Ascending aorta (tissue), 2 donors: ENCODE results near the gene RFFL. TPM values are rescaled to one million over a fixed set of nuclear protein-coding genes. Genes with fewer than 3 reads are reported as not detected.

Source experiments
- DNase-seq, 2 donors: peaks; one replicate each; pipeline ENCODE4 v3.0.0-alpha.2; 2019; ENCODE audit warnings: low spot score in 2 of 2
- H3K27ac ChIP-seq, 2 donors: fragments of 200-600 bp; sonication (generic); one replicate each; pipeline ENCODE4 v1.5.1; 2016 to 2017; ENCODE audit warnings: mild to moderate bottlenecking in 1 of 2
- H3K27me3 ChIP-seq: fragments of 200-600 bp; sonication (generic); one replicate; pipeline ENCODE4 v1.5.1; 2017
- H3K36me3 ChIP-seq, 2 donors: fragments of 200-600 bp; sonication (generic); one replicate each; pipeline ENCODE4 v1.5.1; 2016
- H3K4me1 ChIP-seq, 2 donors: fragments of 200-600 bp; sonication (generic); one replicate each; pipeline ENCODE4 v1.5.1; 2016 to 2017; ENCODE audit warnings: mild to moderate bottlenecking in 1 of 2
- H3K4me3 ChIP-seq, 2 donors: fragments of 200-600 bp; sonication (generic); one replicate each; pipeline ENCODE4 v1.5.1; 2016 to 2017; ENCODE audit warnings: mild to moderate bottlenecking in 1 of 2
- H3K9me3 ChIP-seq, 2 donors: fragments of 200-600 bp; sonication (generic); one replicate each; pipeline ENCODE4 v1.5.1; 2016
- intact Hi-C: fragments of 100-400 bp; cut with DNase I; formaldehyde crosslinking; loops from one replicate; pipeline ENCODE4 v1.15.1; 2023
- total RNA-seq: library from RNA; depleted of rRNA; stranded (reverse); fragments of >200 nt; gene quantifications from one replicate; pipeline ENCODE4 v1.1.0, GENCODE V29; 2016
- TF ChIP-seq, protein P1 (sequence below), 3 experiments: fragments of 200-600 bp in 2 of 3; fragments of 450-650 bp in 1 of 3; sonication (generic) in 2 of 3; IDR thresholded peaks; one replicate each; pipeline ENCODE4 v1.5.1; 2016 to 2019; ENCODE audit warnings: antibody characterized with exemption in 3 of 3, mild to moderate bottlenecking in 1 of 3, moderate library complexity in 1 of 3

RFFL gene
- total RNA-seq, 1 donor from 2014 or later, result 20.0 TPM

DNA sequence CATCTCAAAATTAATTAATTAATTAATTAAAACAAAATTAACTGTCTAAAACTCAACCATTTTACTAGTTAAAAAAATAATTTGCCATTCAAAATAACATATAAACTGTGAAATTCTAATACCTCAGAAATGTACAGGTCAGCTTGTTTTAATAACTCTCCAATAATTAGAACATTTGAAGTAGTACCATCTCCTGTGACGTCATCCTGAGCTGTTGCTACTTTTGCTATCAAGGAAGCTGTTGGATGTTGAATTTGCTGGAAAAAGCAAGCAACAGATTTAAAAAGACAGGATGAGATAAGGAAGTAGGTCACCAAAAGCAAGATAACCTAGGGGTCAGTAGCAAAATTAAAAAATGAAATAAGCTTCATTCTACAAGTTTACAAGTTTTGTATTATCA lies 105.1 kb downstream of the RFFL start:
- H3K27me3 ChIP-seq, result no peaks in the 10 kb centered on the region
- no peak overlapping the region for H3K27ac ChIP-seq
- no peak overlapping the region for H3K4me3 ChIP-seq
- TF ChIP-seq, protein P1, sequence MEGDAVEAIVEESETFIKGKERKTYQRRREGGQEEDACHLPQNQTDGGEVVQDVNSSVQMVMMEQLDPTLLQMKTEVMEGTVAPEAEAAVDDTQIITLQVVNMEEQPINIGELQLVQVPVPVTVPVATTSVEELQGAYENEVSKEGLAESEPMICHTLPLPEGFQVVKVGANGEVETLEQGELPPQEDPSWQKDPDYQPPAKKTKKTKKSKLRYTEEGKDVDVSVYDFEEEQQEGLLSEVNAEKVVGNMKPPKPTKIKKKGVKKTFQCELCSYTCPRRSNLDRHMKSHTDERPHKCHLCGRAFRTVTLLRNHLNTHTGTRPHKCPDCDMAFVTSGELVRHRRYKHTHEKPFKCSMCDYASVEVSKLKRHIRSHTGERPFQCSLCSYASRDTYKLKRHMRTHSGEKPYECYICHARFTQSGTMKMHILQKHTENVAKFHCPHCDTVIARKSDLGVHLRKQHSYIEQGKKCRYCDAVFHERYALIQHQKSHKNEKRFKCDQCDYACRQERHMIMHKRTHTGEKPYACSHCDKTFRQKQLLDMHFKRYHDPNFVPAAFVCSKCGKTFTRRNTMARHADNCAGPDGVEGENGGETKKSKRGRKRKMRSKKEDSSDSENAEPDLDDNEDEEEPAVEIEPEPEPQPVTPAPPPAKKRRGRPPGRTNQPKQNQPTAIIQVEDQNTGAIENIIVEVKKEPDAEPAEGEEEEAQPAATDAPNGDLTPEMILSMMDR (IDR thresholded peaks at IDR 0.05), result no peak
- peaks cover 5 to 10% of the 10 kb centered on the region in 2 donors for H3K4me1 ChIP-seq
- H3K36me3 ChIP-seq, result peaks cover 0 to under 1% of the 10 kb centered on the region in 2 donors
- no peak for DNase-seq
- no peaks in the 10 kb centered on the region for H3K9me3 ChIP-seq
- intact Hi-C loops, result no loop called here

Other genes with a start within 250 kb of the RFFL start
- not detected for gene CCT6B, start 102.2 kb downstream of the RFFL start, total RNA-seq
- 1.9 TPM for gene ZNF830, start 102.2 kb downstream of the RFFL start, total RNA-seq
- 24.5 TPM for gene LIG3, start 83.2 kb downstream of the RFFL start, total RNA-seq
- 3.7 TPM for gene RAD51D, start 56.2 kb upstream of the RFFL start, total RNA-seq
- not detected for gene FNDC8, start 57.9 kb upstream of the RFFL start, total RNA-seq
- 3.8 TPM for gene NLE1, start 78.6 kb upstream of the RFFL start, total RNA-seq
- gene UNC45B, start 84.1 kb upstream of the RFFL start, total RNA-seq, result not detected
- not detected for gene SLC35G3, start 130.7 kb upstream of the RFFL start, total RNA-seq
- gene SLFN5, start 179.4 kb upstream of the RFFL start, total RNA-seq, result 13.0 TPM